ENCODE data around the gene ANKMY1.

The ANKMY1 gene

DNA sequence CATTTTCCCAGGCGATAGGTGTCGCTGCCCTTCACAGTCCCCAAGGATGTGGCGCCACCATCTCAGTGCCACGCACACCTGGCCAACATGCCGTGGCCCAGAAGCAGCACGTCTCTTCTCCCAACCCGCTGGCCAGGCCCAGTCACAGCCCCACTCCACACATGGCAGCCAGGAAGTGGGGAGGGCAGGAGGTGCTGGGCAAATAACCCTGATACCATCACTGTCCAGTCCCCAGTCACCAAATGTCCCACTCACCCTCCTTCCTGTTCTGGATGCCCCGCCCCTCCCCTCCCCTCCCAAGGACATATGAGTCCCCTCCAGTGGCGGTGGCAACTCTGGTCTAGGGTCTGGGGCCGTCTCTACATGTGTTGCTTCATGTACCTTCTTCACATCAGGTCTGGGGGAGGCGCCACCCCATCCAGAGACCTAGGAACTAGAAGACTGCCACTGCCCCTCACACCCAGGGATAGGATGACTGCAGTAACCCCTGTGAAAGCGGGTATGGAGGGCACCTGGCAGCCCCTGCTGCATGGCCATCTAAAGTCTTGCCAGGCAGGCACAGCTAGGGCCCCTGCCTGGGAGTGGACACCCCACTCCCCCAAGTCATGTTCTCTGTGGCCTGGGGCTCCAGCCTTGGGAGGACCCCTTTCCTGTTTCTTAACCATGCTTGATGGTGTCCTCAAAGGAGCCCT, 21.4 kb upstream of the ANKMY1 start:
- no peak for DNase-seq

DNA sequence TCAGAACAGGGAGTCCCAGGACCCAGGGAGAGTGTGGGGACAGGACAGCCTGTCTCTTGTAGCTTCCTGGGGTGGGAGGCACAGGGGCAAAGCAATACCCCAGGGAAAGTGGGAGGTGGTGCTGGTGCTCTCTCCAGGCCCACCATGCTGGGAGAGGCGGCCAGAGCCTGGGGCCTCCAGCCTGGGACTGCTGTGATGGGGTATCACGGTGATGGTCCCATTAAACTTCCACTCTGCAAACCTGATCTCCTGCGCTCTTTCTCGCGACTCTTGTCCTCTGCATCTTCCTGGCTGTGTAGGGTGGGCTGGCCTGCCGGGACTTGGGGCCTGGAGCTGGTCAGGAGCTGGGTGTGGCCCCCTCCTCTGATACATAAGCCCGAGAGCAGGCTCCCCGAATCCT, 20.7 kb upstream of the ANKMY1 start:
- DNase-seq: no peak

DNA sequence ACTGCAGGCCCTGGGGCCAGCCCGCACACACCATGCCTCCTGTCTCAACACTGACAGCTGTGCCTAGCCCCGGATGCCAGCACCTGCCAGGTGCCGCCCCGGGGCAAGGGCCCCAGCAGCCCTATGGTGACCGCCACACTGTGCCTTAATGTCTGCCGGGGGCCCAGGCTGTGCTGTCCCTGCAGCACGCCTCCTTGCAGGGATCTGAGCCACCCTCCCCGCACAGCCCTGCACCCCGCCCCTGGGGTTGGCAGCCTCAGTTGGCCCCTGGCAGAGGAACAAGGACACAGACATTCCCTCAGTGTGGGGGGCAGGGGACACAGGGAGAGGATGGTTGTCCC, 20.3 kb upstream of the ANKMY1 start:
- no peak for DNase-seq

DNA sequence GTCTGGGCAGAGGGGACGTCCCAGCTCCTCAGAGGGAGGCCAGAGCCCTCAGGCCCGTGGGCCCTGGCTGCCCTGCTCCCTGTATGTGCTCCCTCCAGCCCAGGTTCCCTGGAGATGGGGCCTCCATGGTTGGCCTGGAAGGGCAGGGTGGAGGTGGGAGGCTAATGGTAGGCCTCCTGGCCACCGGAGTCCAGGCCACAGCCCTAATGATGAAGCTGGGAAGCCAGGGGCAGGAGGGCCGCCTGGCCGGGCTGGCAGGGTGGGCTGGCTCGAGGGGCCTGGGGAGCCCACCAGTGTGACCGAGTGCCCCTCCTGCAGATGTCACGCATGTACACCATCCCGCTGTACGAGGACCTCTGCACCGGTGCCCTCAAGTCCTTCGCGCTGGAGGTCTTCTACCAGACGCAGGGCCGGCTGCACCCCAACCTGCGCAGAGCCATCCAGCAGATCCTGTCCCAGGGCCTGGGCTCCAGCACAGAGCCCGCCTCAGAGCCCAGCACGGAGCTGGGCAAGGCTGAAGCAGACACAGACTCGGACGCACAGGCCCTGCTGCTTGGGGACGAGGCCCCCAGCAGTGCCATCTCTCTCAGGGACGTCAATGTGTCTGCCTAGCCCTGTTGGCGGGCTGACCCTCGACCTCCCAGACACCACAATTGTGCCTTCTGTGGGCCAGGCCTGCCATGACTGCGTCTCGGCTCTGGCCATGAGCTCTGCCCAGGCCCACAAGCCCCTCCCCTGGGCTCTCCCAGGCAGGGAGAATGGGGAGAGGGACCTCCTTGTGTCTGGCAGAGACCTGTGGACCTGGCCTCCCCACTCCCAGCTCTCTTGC, 19.7 kb upstream of the ANKMY1 start:
- no peak for DNase-seq

DNA sequence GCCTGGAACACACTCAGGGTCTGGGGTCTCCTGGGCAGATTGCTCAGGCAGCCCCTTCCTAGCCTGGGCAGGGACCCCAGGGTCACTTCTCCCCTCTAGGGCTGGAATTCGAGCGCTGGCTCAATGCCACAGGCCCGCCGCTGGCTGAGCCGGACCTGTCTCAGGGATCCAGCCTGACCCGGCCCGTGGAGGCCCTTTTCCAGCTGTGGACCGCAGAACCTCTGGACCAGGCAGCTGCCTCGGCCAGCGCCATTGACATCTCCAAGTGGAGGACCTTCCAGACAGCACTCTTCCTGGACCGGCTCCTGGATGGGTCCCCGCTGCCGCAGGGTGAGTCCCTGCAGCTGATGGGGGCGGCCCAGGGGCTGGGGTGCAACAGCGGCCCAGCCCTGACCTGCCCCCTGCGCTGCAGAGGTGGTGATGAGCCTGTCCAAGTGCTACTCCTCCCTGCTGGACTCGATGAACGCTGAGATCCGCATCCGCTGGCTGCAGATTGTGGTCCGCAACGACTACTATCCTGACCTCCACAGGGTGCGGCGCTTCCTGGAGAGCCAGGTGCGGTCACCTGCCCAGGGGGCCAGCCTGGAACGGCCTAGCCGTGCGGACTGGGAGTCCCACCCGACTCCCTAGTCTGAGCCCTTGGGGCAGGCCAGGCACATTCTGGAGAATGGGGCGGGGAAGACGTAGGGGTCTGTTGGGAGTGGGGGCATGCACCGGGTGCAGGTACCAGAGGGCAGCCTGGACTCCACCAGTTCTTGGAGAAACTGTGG, 18.8 kb upstream of the ANKMY1 start:
- no peak for DNase-seq

DNA sequence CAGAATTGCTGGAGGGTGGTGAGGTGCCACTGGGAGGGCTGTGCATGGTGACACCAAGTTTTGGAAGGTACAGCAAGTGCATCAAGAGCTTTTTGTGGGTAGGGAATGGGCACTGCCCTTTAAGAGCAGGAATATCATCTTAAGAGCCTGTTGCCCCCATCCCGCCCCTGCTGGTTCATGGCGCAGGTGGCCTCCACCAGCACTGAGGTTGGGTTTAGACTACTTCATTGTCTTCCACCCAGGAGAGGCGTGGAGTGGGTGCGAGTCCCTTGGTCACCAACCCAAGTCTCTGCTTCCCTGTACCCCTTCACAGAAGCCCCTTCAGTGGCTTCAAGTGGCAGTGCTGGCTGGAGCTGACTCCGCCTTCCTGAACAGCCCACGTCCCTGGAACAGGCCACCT, 18.2 kb upstream of the ANKMY1 start:
- DNase-seq: no peak

DNA sequence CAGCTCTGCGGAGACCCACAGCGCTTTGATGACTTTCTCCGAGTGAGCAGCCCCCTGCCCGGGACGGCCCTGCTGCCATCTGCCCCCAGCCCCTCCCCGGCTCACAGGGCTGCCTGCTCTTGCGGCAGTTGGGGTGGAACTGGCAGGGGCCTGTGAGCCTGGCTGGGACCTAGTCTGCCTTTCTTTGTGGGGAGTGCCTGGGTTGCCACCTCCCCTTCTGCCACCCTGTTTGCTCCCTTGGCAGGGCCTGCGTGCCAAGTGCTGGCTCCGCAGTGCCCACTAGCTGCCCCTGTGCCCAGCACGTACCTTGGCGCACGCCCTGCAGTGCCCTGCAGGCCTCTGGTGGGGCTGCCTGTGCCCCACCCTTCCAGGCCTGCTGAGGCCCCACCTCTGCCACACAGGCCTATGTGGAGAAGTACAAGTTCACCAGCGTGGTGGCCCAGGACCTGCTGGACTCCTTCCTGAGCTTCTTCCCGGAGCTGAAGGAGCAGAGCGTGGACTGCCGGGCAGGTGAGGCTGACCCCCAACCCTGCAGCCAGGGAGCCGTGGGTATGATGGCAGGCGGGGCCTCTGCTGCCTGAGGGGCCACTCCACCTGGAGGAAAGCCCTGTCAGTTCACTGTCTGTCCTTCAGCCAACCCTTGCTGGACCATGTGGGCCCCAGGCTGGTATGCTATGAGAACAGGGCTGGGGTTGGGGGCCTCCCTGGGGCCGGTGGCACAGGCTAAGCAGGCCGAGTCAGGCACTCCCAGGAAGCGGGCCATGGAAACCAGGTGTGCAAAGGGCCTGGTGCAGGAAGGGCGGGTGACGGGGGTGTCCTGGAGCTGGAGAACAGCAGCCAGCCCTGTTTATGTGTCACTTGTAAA, 17.5 kb upstream of the ANKMY1 start:
- DNase-seq: no peak

DNA sequence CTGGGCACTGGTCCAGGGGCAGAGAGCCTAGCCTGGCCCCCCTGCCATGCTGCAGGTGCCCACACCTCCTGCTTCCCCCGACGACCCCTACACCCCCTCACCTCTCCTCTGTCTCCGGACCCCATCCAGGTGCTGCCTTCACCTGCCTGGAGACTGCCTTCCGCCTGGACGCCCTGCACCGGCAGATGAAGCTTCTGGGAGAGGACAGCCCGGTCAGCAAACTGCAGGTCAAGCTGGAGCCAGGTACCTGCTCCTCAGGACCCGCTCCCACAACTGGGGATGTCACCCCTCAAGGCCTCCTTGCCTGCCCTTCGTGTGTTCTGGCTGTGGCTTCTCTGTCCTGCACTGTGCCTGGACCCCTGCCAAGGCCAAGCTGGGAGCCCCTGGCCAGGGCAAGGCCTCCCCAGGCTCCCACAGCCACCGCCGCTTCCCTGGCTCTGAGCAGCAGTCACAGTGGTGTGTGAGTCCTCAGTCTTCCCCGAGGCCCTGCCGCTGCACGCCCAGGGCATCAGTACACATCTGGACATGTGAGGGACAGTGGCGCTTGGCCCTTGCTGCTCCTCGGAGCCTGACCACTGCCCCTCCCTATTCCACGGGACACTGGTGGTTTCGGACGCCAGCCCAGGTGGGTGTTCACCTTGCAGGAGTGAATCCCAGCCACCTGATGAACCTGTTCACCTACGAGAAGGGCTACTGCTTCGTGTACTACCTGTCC, 16.8 kb upstream of the ANKMY1 start:
- no peak for DNase-seq

DNA sequence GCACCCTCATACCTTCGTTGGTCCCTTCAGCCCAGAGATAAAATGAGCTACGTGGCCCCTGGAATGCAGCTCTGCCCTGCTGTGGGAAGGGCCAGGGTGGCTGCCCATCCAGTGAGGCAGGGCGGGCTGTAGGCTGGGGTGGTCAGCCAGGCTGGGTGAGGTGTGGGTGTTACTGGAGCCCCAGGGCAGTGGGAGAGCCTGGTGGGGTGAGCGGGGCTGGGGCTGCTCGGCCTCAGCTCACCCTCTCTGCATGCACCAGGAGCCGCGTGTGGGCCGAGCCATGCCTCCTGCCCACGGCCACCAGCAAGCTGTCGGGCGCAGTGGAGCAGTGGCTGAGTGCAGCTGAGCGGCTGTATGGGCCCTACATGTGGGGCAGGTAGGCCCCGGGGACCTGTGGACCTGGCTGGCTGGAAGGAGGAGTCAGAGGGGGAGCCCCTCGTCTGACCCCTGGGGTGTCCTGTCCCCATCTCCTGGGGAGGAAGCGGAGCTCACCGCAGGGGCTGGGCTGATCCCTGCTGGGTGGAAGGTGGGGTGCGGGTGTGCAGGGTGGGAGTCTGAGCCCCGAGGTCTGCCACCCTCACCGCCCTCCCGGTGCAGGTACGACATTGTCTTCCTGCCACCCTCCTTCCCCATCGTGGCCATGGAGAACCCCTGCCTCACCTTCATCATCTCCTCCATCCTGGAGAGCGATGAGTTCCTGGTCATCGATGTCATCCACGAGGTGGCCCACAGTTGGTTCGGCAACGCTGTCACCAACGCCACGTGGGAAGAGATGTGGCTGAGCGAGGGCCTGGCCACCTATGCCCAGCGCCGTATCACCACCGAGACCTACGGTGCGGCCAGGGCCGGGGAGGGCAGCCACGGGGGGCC, 16.0 kb upstream of the ANKMY1 start:
- no peak for DNase-seq

DNA sequence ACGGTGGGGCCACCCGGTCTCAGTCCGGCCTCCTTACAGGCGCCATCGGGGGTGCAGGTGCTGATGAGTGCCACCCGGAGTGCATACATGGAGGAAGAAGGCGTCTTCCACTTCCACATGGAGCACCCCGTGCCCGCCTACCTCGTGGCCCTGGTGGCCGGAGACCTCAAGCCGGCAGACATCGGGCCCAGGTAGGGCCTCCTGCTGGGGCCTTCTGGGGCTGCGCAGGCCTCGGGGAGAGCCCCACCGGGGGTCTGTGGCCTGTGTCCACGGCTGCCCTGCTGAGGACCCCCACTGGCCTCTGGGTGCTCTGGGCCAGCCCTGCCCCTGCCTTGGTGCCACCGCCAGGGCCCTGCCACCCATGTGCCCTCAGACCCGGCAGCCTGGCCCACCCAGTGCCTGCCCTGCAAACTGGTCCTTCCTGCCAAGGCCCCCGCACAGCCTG, 15.3 kb upstream of the ANKMY1 start:
- DNase-seq: no peak

DNA sequence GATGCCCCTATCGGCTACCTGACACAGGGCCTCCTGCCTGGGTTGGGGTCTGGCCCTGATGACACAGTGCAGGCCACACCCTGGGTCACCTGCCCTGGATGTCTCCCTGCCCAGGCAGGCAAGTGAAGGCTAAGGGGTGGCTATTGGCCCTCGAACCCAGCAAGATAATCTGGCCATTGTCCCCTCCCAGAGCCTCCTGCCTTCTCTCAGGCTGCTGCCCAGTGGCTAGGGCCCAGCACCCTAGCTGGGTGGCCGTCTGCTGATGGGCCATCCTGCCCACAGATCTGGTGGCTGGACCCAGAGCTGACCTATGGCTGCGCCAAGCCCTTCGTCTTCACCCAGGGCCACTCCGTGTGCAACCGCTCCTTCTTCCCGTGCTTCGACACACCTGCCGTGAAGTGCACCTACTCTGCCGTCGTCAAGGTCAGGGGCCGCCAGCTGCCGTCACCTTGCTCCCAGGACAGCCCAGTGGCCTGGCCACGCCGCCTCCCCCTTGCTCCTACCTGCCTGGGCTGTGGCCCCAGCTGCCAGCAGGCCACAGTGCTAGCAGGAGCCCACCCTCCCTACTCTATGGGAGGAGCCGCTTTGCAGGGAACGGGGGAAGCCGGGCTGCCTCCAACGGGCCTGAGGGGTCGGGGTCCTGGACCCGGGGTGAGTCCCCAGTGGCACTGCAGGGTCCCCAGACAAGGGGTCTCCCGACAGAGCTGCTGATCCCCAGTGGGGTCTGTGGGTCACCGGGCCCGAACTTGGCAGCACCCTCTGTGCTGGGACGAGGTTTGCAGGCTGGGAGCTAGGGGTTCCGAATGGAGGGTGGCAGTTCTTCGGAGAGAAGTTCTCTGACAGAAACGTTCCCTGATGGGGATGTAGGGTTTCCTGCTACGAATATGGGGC, 14.6 kb upstream of the ANKMY1 start:
- DNase-seq: no peak

DNA sequence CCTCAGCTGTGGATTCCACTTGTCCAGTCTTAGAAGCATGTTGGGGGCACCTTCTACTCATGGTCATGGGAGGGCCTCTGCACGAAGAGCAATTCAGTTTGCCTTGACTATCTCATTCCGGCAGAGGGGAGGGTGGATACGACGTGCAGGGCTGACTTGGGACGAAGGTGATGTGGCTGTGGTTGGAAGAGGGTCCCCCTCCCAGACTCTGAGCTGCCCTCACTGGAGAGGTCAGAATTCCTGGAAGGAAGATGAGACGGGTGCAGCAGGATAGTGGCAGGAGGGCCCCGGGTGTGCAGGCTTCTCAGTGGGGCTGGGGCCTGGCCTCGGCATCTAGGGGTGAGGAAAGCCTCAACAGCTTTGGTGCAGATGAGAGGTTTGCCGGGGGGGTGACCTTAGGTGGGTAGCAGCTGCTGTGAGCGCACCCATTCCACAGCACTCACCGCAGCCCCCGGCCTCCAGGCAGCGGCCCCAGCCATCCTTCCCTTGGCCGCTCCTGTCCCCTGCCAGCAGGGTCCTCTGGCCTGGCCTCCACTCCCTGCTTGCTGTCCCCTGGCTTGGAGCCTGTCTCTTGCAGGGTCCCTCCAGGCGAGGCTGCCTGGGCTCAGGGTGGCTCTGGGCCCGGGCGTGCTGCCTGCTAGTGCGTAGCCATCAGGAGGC, 13.7 kb upstream of the ANKMY1 start:
- no peak for DNase-seq

DNA sequence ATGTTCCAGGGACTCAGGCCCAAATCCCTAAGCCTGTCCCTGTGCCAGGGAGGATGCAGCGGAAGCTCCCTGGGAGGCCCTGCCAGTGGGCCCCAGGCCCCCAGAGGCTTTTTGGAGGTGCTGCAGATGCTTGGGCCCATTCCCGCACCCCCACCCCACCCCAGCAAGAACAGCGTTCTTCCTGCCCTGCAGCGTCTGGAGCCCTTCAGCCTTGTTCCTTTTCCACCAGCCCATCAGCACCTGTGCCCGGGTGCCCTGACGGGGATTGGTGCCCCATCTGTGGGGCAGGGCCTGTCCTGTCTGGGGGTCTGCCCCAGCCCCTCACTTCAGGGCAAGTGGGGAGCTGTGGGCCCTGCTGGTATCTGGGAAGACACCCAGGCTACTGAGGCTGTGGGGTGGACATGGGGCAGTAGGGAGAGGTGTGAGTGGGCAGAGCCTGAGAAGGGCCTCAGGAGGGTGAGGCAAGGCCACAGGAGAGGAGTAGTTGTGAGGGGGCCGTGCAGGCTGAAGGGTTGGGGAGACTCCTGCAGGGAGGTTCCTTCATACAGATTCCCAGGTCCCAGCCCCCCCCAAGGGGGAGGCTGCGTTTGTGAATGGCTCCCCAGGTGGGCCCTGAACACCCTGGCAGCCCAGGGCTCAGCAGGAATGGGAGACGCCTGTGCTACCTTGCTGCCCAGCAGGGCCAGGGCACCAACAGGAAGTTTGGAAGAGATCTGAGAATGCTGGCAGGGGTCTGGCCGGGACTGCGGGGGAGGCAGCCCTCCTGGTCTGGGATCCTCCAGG, 12.9 kb upstream of the ANKMY1 start:
- DNase-seq: no peak

DNA sequence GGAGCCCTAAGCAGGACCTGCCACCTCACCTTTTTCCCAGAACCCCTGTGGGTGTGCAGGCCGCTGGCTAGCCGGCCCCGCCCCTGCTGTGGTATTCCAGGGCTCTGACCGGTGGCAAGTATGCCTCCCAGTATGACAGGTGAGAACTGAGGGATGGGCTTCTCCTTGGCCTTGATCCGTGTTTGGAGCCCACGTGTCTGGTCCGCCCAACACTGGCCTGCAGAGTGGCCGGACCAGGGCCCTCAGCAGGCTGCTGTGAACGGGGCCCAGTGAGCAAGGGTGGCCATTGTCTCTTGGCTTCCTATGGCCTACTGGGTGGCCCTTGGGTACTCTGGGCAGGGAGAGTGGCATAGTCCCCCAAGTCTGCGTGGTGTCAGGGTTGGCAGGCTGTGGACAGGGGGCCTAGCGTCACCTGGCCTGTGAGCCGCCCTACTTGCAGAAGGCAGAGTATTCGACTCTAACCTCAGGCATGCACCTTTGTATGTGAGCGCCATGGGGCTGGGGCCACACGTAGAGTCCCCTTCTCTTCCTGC, 12.3 kb upstream of the ANKMY1 start:
- no peak for DNase-seq

DNA sequence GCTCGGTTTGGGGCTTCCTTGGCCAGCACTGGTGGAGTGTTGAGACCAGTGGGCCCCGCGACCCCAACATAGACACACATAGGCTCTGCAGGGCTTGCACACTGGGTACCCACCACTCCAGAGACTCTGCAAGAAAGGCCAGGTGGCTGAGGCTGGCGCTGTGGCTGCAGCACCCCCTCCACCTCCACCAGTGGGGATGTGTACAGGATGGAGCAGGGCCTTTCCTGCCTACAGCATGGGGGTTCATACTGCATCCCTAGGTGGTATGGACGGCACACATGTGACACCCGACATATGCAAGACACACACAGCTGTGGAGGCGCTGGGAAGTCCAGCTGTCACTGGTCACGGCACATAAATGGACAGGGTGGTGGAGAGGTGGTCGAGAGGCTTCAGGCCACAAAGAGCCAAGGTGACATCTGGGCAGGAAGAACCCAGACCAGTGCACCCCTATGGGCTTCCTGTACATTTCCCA, 11.8 kb upstream of the ANKMY1 start:
- DNase-seq: no peak

DNA sequence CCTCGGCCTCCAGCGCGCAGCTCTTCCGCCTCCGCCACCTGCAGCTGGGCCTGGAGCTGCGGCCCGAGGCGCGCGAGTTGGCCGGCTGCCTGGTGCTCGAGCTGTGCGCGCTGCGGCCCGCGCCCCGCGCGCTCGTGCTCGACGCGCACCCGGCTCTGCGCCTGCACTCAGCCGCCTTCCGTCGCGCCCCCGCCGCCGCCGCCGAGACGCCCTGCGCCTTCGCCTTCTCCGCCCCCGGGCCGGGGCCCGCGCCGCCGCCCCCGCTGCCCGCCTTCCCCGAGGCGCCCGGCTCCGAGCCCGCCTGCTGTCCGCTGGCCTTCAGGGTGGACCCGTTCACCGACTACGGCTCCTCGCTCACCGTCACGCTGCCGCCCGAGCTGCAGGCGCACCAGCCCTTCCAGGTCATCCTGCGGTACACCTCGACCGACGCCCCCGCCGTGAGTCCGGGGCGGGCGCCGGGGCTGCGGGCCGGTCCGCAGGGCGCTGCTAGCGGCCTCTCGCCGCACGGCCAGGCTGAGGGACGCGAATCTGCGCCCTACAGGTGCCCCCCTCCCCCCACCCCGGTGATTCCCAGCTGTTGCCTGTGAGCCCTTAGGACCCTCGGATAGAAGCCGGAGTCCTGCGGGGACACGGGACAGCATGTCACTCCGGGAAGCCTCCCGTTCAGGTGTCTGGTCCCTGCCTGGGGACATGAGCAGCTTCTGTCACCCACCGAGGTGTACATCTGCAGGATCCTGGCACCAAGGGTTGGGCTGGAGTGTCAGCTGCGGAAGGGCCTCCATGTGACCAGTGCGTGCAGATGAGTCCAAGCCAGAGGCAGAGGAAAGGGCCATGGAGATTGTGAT, 11.1 kb upstream of the ANKMY1 start:
- DNase-seq: peak; percentile 3 to 46
